ENCODE data around the gene KNSTRN. TPM values are rescaled to one million over a fixed set of nuclear protein-coding genes. Genes with fewer than 3 reads are reported as not detected.

Gene KNSTRN
- total and polyA plus RNA-seq, 2 donors (not counting 3 experiments of a cell fraction or from before 2014, with no cell fraction given): 24.4 to 61.4 TPM

DNA sequence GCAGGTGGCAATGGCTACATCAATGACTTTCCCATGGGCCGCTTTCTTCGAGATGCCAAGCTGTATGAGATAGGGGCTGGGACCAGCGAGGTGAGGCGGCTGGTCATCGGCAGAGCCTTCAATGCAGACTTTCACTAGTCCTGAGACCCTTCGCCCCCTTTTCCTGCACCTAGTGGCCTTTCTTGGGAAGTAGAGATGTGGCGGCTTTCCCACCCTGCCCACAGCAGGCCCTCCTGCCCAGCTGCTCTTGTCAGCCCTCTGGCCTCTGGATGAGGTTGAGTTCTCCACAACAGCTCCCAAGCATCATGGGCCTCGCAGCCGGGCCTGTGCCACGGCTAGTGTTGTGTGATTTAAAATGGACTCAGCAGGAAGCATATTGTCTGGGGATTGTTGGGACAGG is 35.6 kb downstream of the KNSTRN start:
- dilution Hi-C loops (cut with MboI; ENCODE audit: extremely low pct_ligation_motif_present, low sequenced_read_pairs): no loop called here
- FAIRE-seq (no peak), DNase-seq (ENCODE audit: low read depth, low spot score) (no peak)
- Histone ChIP-seq H3K9me3 (replicated peaks; ENCODE audit: control insufficient read depth, insufficient read depth, low read length) (no peaks in the 10 kb centered on the region), H3K27ac (ENCODE audit: insufficient read depth, low read depth, low read length) (no peak overlapping the region), H2AFZ (ENCODE audit: low read depth, low read length) (no peak overlapping the region), H3K4me1 (ENCODE audit: control insufficient read depth, extremely low read depth, insufficient read depth, low read length) (no peaks in the 10 kb centered on the region), H3K4me3 (replicated peaks in 1 of 3; ENCODE audit: insufficient read depth in 1 of 3, low read depth in 1 of 3, low read length in 3 of 3) (no peak overlapping the region), H3K9me1 (replicated peaks; ENCODE audit: control insufficient read depth, extremely low read depth, insufficient read depth, low read length) (no peaks in the 10 kb centered on the region), H3K4me2 (ENCODE audit: insufficient read depth, low read length) (no peak overlapping the region), H3K27me3 (ENCODE audit: control insufficient read depth in 2 of 2, insufficient read depth in 2 of 2, low read length in 2 of 2) (no peaks in the 10 kb centered on the region), H3K79me2 (ENCODE audit: control insufficient read depth, insufficient read depth, low read length) (no peaks in the 10 kb centered on the region), H3K36me3 (ENCODE audit: control insufficient read depth in 2 of 2, extremely low read depth in 1 of 2, insufficient read depth in 2 of 2, low read length in 2 of 2) (peaks cover 12 to 25% of the 10 kb centered on the region in 2 experiments), H4K20me1 (replicated peaks; ENCODE audit: control insufficient read depth, extremely low read depth, insufficient read depth, low read length) (no peaks in the 10 kb centered on the region), H3K9ac (replicated peaks; ENCODE audit: extremely low read depth, insufficient read depth, low read length) (no peak overlapping the region)
- CTCF ChIA-PET: interaction anchor here (1.5 to 1.7 kb wide), 2 partner anchors 53 to 74 kb away, joined by 3 to 5 read pairs; no protein-coding TSS in a partner anchor
- intact Hi-C loops (cut with micrococcal nuclease): no loop called here
- TF ChIP-seq MAX (IDR thresholded peaks at IDR 0.05; ENCODE audit: insufficient read depth, insufficient read length) (no peak), MYC (IDR thresholded peaks at IDR 0.05; ENCODE audit: low read depth, low read length) (no peak), POLR2AphosphoS5 (IDR thresholded peaks at IDR 0.05; ENCODE audit: insufficient read depth, low read depth, low read length) (no peak), EZH2 (IDR thresholded peaks at IDR 0.05; ENCODE audit: borderline replicate concordance, low read depth, low read length, severe bottlenecking) (no peak), POLR2A (IDR thresholded peaks at IDR 0.05; ENCODE audit: low read depth, low read length) (no peak), GATA2 (IDR thresholded peaks at IDR 0.05; ENCODE audit: insufficient read depth, insufficient read length, low read depth, low read length) (no peak), JUN (IDR thresholded peaks at IDR 0.05; ENCODE audit: borderline replicate concordance, insufficient read depth, insufficient read length, low read depth) (no peak), CTCF (IDR thresholded peaks at IDR 0.05; ENCODE audit: extremely low read depth in 1 of 2, insufficient read depth in 1 of 2, low read depth in 1 of 2, low read length in 2 of 2) (no peak), FOS (IDR thresholded peaks at IDR 0.05; ENCODE audit: borderline replicate concordance, insufficient read depth, low read length) (no peak)
- POLR2A ChIA-PET: no interaction called here
- no TSS peak for BruUV-seq (replicated peaks)
